Endothelial cell of umbilical vein (primary cell): ENCODE measurements around the gene SNAPC2. TPM values are rescaled to one million over a fixed set of nuclear protein-coding genes. Genes with fewer than 3 reads are reported as not detected.

Experiments used
- BruUV-seq: library from RNA; stranded (reverse); fragments of 400-500 nt; replicated peaks from 2 replicates; lab custom pipeline; 2021; lab: Mats Ljungman, UMichigan
- CTCF ChIA-PET: fragments of 300-600, 350-600 bp; sonication (Branson Sonifier 250); formaldehyde crosslinking; loops from one replicate; lab custom pipeline; 2021; ENCODE audit warnings: antibody characterized with exemption, inconsistent platforms; lab: Charles Lee
- POLR2A ChIA-PET: fragments of 300-600, 350-600 bp; sonication (Branson Sonifier 250); formaldehyde crosslinking; loops from one replicate; lab custom pipeline; 2021; ENCODE audit warnings: antibody characterized with exemption, inconsistent platforms; lab: Charles Lee
- DNase-seq: peaks from one replicate; pipeline ENCODE4 v3.0.0-alpha.2; 2011; ENCODE audit warnings: low read depth, low spot score
- FAIRE-seq: peaks from 2 replicates; lab custom pipeline; 2011; peaks lifted over from hg19 to GRCh38; lab: Jason Lieb, UNC
- H2AFZ ChIP-seq: 2 replicates; pipeline ENCODE4 v1.6.0; 2012; ENCODE audit warnings: low read depth, low read length, control low read depth, inconsistent platforms
- H3K27ac ChIP-seq: 2 replicates; pipeline ENCODE4 v1.5.1; 2011; ENCODE audit warnings: low read depth, mild to moderate bottlenecking, control low read depth, low read length, moderate library complexity; ENCODE audit not compliant: insufficient read depth
- H3K27me3 ChIP-seq, 2 experiments: 2 replicates each; pipeline versions ENCODE4 v1.6.0 to v1.6.1; 2011; ENCODE audit warnings: low read length in 2 of 2, mixed read lengths in 1 of 2; ENCODE audit not compliant: control insufficient read depth in 2 of 2, insufficient read depth in 2 of 2
- H3K36me3 ChIP-seq, 2 experiments: 2 replicates in 1 of 2; 3 replicates in 1 of 2; pipeline ENCODE4 v1.5.1; 2011; ENCODE audit warnings: low read length in 2 of 2, mild to moderate bottlenecking in 1 of 2, moderate library complexity in 1 of 2; ENCODE audit not compliant: control insufficient read depth in 2 of 2, insufficient read depth in 2 of 2; ENCODE audit errors: extremely low read depth in 1 of 2
- H3K4me1 ChIP-seq: 3 replicates; pipeline ENCODE4 v1.5.1; 2011; ENCODE audit warnings: mild to moderate bottlenecking, low read length; ENCODE audit not compliant: control insufficient read depth, insufficient read depth; ENCODE audit errors: extremely low read depth
- H3K4me2 ChIP-seq: 2 replicates; pipeline ENCODE4 v1.6.1; 2011; ENCODE audit warnings: low read length, control low read depth, mixed read lengths; ENCODE audit not compliant: insufficient read depth
- H3K4me3 ChIP-seq, 3 experiments: fragments of 200-600 bp in 1 of 3; sonication (generic), shearing (Covaris generic) in 1 of 3; replicated peaks in 1 of 3; 2 replicates each; pipeline ENCODE4 v1.5.1; 2011 to 2016; ENCODE audit warnings: control low read depth in 3 of 3, low read length in 3 of 3, mild to moderate bottlenecking in 2 of 3, inconsistent platforms in 1 of 3, low read depth in 1 of 3, moderate library complexity in 1 of 3; ENCODE audit not compliant: insufficient read depth in 1 of 3
- H3K79me2 ChIP-seq: 2 replicates; pipeline ENCODE4 v1.6.0; 2012; ENCODE audit warnings: low read length, inconsistent platforms; ENCODE audit not compliant: control insufficient read depth, insufficient read depth
- H3K9ac ChIP-seq: replicated peaks from 2 replicates; pipeline ENCODE3; 2011; ENCODE audit warnings: low read length, control low read depth; ENCODE audit not compliant: insufficient read depth; ENCODE audit errors: extremely low read depth
- H3K9me1 ChIP-seq: replicated peaks from 3 replicates; pipeline ENCODE4 v1.6.0; 2011; ENCODE audit warnings: mild to moderate bottlenecking, low read length; ENCODE audit not compliant: control insufficient read depth, insufficient read depth; ENCODE audit errors: extremely low read depth
- H3K9me3 ChIP-seq: replicated peaks from 2 replicates; pipeline ENCODE4 v1.5.1; 2012; ENCODE audit warnings: low read length, inconsistent platforms; ENCODE audit not compliant: control insufficient read depth, insufficient read depth
- H4K20me1 ChIP-seq: replicated peaks from 2 replicates; pipeline ENCODE3; 2011; ENCODE audit warnings: mild to moderate bottlenecking, low read length; ENCODE audit not compliant: control insufficient read depth, insufficient read depth; ENCODE audit errors: extremely low read depth
- CTCF ChIP-seq, 2 donors: IDR thresholded peaks; 1 replicate in 1 of 2; 2 replicates in 1 of 2; pipeline ENCODE4 v1.5.1; 2011; ENCODE audit warnings: low read length in 2 of 2, mild to moderate bottlenecking in 2 of 2, moderate library complexity in 2 of 2, control low read depth in 1 of 2, inconsistent platforms in 1 of 2, low read depth in 1 of 2; ENCODE audit not compliant: insufficient read depth in 1 of 2; ENCODE audit errors: extremely low read depth in 1 of 2
- EZH2 ChIP-seq: IDR thresholded peaks from 2 replicates; pipeline ENCODE4 v1.6.1; 2012; ENCODE audit warnings: borderline replicate concordance, low read depth, mild to moderate bottlenecking, moderate library complexity, low read length, inconsistent platforms; ENCODE audit not compliant: severe bottlenecking
- FOS ChIP-seq: IDR thresholded peaks from 2 replicates; pipeline ENCODE4 v1.6.1; 2011; ENCODE audit warnings: mild to moderate bottlenecking, low read length, moderate library complexity, borderline replicate concordance; ENCODE audit not compliant: insufficient read depth
- GATA2 ChIP-seq: IDR thresholded peaks from 2 replicates; pipeline ENCODE4 v1.7.0; 2011; ENCODE audit warnings: low read depth, mild to moderate bottlenecking, moderate library complexity, mixed read lengths, low read length; ENCODE audit not compliant: insufficient read length, insufficient read depth
- JUN ChIP-seq: IDR thresholded peaks from 2 replicates; pipeline ENCODE4 v1.6.1; 2011; ENCODE audit warnings: borderline replicate concordance, low read depth; ENCODE audit not compliant: insufficient read length, insufficient read depth
- MAX ChIP-seq: IDR thresholded peaks from 2 replicates; pipeline ENCODE4 v1.6.1; 2011; ENCODE audit not compliant: insufficient read depth, insufficient read length
- MYC ChIP-seq: IDR thresholded peaks from one replicate; pipeline ENCODE4 v1.6.1; 2011; ENCODE audit warnings: mild to moderate bottlenecking, low read depth, low read length
- POLR2A ChIP-seq: IDR thresholded peaks from 2 replicates; pipeline ENCODE4 v1.6.1; 2012; ENCODE audit warnings: low read depth, mild to moderate bottlenecking, control low read depth, low read length
- POLR2AphosphoS5 ChIP-seq: IDR thresholded peaks from 2 replicates; pipeline ENCODE4 v1.6.1; 2012; ENCODE audit warnings: low read depth, mild to moderate bottlenecking, control low read depth, low read length, moderate library complexity; ENCODE audit not compliant: insufficient read depth
- dilution Hi-C: fragments of 300-500 bp; cut with MboI; formaldehyde crosslinking; loops from one replicate; pipeline ENCODE4 v1.15.0; 2019; ENCODE audit warnings: low sequenced_read_pairs; ENCODE audit not compliant: extremely low pct_ligation_motif_present
- intact Hi-C: fragments of 100-400 bp; cut with micrococcal nuclease; formaldehyde crosslinking; loops from one replicate; pipeline ENCODE4 v1.10.0; 2022
- polyA plus RNA-seq, 4 experiments: library from polyadenylated mRNA; depleted of rRNA in 3 of 4; stranded (reverse) in 3 of 4; unstranded in 1 of 4; fragments of >200 nt; gene quantifications; 2 replicates each; pipeline versions ENCODE4 v1.2.1 to v1.2.3, GENCODE V29; 2011 to 2012; ENCODE audit warnings: missing spikeins in 1 of 4
- total RNA-seq: library from RNA; stranded (reverse); gene quantifications from 2 replicates; pipeline ENCODE4 v1.2.3, GENCODE V29; 2021

Gene SNAPC2
- total and polyA plus RNA-seq, 2 donors (not counting 3 experiments of a cell fraction or from before 2014, with no cell fraction given): 23.7 to 25.8 TPM

GRCh38 chr19:7879111-7879807 is 40.9 kb upstream of the SNAPC2 start:
- Histone ChIP-seq H3K27ac (no peak overlapping the region), H3K9me3 (no peaks in the 10 kb centered on the region), H4K20me1 (no peaks in the 10 kb centered on the region), H3K9ac (no peak overlapping the region), H3K4me2 (no peak overlapping the region), H3K4me1 (no peaks in the 10 kb centered on the region), H2AFZ (no peak overlapping the region), H3K4me3 (no peak overlapping the region), H3K36me3 (no peaks in the 10 kb centered on the region), H3K9me1 (no peaks in the 10 kb centered on the region), H3K27me3 (peaks cover 0 to 10% of the 10 kb centered on the region in 2 experiments), H3K79me2 (no peaks in the 10 kb centered on the region)
- no peak for DNase-seq
- no TSS peak for BruUV-seq
- ChIA-PET CTCF (interaction anchor here (0.8 to 1.3 kb wide), 3 partner anchors 9 to 24 kb away, joined by 3 to 4 read pairs (median 4); partner anchors contain the start of genes LRRC8E and MAP2K7), POLR2A (no interaction called here)
- TF ChIP-seq POLR2A (no peak), CTCF (IDR thresholded peaks at IDR 0.05; ENCODE audit: extremely low read depth in 1 of 2, insufficient read depth in 1 of 2, low read depth in 1 of 2, low read length in 2 of 2) (no peak), MAX (no peak), GATA2 (no peak), POLR2AphosphoS5 (no peak), MYC (no peak), FOS (no peak), EZH2 (no peak), JUN (no peak)
- dilution Hi-C loops: no loop called here
- intact Hi-C loops: no loop called here
- FAIRE-seq: no peak
